Measurements from ENCODE around the gene ALCAM.

Gene ALCAM

DNA sequence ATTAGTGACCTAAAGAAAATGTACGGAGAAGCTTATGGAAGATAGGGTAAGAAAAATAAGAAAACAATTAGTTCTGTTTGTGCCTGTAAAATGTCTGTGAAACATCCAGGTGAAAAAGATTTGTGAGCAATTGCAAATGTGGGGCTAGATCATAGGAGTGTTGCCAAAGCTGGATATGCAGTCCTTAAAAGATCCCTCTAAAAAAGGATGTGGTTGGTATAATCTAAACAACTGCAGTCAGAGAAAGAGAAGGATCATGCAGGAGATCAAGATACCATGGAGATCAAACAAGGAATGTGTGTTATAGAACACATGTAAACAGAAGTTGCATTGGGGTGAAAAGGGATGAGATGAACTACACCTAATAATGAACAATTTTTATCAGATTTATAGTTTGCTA is 116.8 kb downstream of the ALCAM start:
- H3K4me1 ChIP-seq (ENCODE audit: control insufficient read depth, insufficient read depth, low read length): no peaks in the 10 kb centered on the region
- WGBS (ENCODE audit: insufficient coverage, insufficient read length): no CpG with 5 or more reads among the region's 1 CpG
- no peak overlapping the region for H3K4me3 ChIP-seq (ENCODE audit: low read length)
- no peak for DNase-seq (ENCODE audit: low read depth, low spot score)
- no peaks in the 10 kb centered on the region for H3K27me3 ChIP-seq (ENCODE audit: control insufficient read depth, insufficient read depth, low read length)
- H3K9me3 ChIP-seq (ENCODE audit: control insufficient read depth, insufficient read depth, low read length): no peaks in the 10 kb centered on the region
- no peak overlapping the region for H3K27ac ChIP-seq (ENCODE audit: low read length)
- H3K36me3 ChIP-seq (ENCODE audit: control insufficient read depth, insufficient read depth, low read length): no peaks in the 10 kb centered on the region

DNA sequence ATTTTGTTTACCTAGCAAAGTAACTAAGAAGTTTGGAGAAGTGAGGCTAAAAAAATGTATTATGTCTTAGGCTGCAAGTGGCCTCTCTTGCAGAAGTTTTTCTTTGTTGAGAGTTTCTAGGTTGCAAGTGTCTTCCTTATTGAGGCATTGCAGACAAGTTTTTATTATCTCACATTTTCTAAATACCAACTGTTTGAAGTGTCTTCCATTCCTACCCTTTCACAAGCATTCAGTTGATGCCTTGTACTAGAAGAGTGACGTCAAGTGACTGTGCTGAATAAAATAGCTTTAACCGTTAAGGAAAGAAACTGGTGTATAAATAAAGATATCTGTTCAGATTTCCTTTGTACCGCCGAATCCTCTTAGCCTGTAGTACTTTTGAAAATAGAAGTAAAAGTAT is 123.3 kb downstream of the ALCAM start:
- Histone ChIP-seq H3K4me3 (ENCODE audit: low read length) (no peak overlapping the region), H3K27ac (ENCODE audit: low read length) (no peak overlapping the region), H3K9me3 (ENCODE audit: control insufficient read depth, insufficient read depth, low read length) (0 out of 2 replicates have a peak, but pooled peaks cover 3% of the 10 kb centered on the region), H3K36me3 (ENCODE audit: control insufficient read depth, insufficient read depth, low read length) (peaks cover 3% of the 10 kb centered on the region; the same call in 1 of the 2 replicates), H3K4me1 (ENCODE audit: control insufficient read depth, insufficient read depth, low read length) (no peaks in the 10 kb centered on the region; the same call in 1 of the 2 replicates), H3K27me3 (ENCODE audit: control insufficient read depth, insufficient read depth, low read length) (no peaks in the 10 kb centered on the region)
- no CpG with 5 or more reads among the region's 4 CpGs for WGBS (ENCODE audit: insufficient coverage, insufficient read length)
- no peak for DNase-seq (ENCODE audit: low read depth, low spot score)

DNA sequence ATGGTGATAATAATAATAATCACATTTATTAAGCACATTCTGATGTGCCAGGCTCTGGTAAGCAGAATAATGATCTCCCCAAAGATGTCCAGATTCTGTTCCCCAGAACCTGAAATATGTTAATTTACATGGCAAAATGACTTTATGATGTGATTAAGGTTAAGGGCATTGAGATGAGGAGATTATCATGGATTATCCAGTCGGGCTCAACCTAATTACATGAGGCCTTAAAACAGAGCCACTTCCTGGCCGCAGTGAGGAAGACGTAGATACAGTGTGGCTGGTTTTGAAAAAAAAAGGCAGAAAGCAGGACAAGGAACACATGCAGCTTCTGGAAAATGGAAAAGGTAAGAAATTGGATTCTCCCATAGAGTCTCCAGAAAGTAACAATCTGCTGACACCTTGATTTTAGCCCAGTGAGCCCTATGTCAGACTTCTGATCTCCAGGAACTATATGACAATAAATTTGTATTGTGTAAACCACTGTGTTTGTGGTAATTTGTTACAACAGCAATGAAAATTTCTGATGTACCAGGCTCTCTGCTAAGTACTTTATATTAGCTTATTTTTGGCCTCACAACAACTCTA is 126.7 kb downstream of the ALCAM start:
- no peak overlapping the region for H3K27ac ChIP-seq (ENCODE audit: low read length)
- no peaks in the 10 kb centered on the region for H3K27me3 ChIP-seq (ENCODE audit: control insufficient read depth, insufficient read depth, low read length)
- peaks cover 3% of the 10 kb centered on the region; the same call in 1 of the 2 replicates for H3K36me3 ChIP-seq (ENCODE audit: control insufficient read depth, insufficient read depth, low read length)
- H3K4me1 ChIP-seq (ENCODE audit: control insufficient read depth, insufficient read depth, low read length): no peaks in the 10 kb centered on the region; the same call in 1 of the 2 replicates
- H3K9me3 ChIP-seq (ENCODE audit: control insufficient read depth, insufficient read depth, low read length): 0 out of 2 replicates have a peak, but pooled peaks cover 3% of the 10 kb centered on the region
- no peak overlapping the region for H3K4me3 ChIP-seq (ENCODE audit: low read length)
- no peak for DNase-seq (ENCODE audit: low read depth, low spot score)
- WGBS (ENCODE audit: insufficient coverage, insufficient read length): no CpG with 5 or more reads among the region's 3 CpGs

DNA sequence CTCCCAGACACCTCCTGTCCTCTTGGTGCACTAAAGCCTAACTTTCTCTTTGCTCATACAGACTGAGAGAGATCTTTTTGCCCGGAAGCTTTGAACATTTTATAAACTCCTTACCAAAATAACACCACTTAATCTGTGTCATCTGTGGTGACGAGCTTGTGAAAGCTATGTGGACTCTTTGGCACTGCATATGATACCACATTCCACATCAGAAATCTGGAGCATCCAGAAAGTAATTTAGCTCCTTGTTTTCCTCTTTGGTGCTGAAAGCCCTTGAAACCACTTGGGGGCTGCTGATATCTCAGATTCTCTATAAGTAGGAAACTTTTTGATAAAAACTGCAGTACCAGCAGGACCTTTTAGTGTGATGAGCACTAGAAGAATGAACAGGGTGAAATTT is 128.3 kb downstream of the ALCAM start:
- Histone ChIP-seq H3K36me3 (ENCODE audit: control insufficient read depth, insufficient read depth, low read length) (peaks cover 3% of the 10 kb centered on the region; the same call in 1 of the 2 replicates), H3K4me1 (ENCODE audit: control insufficient read depth, insufficient read depth, low read length) (no peaks in the 10 kb centered on the region; the same call in 1 of the 2 replicates), H3K9me3 (ENCODE audit: control insufficient read depth, insufficient read depth, low read length) (0 out of 2 replicates have a peak, but pooled peaks cover 3% of the 10 kb centered on the region), H3K27ac (ENCODE audit: low read length) (no peak overlapping the region), H3K4me3 (ENCODE audit: low read length) (no peak overlapping the region), H3K27me3 (ENCODE audit: control insufficient read depth, insufficient read depth, low read length) (no peaks in the 10 kb centered on the region)
- no peak for DNase-seq (ENCODE audit: low read depth, low spot score)
- no CpG with 5 or more reads among the region's 2 CpGs for WGBS (ENCODE audit: insufficient coverage, insufficient read length)

DNA sequence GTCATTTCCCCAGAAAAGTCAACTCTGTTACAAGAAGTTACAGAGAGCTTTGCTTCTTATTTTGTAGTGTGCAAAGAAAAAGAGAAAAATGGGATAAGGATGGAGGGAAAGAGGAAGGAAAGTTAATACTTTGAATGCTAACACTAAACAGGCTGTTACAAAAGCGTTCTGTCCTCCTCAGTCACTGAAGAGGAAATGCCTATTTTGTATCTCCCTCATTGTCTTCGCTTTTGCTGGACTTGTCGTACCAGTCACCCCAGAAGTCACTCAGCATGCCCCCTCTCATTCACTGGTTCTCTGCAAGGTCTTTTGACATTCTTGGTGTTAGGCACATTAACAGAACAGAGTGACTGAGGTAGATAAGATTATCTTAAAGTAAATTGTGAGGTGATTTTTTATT is 129.6 kb downstream of the ALCAM start:
- H3K4me1 ChIP-seq (ENCODE audit: control insufficient read depth, insufficient read depth, low read length): no peaks in the 10 kb centered on the region; the same call in 1 of the 2 replicates
- no peak overlapping the region for H3K27ac ChIP-seq (ENCODE audit: low read length)
- H3K4me3 ChIP-seq (ENCODE audit: low read length): no peak overlapping the region
- no CpG with 5 or more reads among the region's 3 CpGs for WGBS (ENCODE audit: insufficient coverage, insufficient read length)
- no peaks in the 10 kb centered on the region for H3K9me3 ChIP-seq (ENCODE audit: control insufficient read depth, insufficient read depth, low read length)
- no peaks in the 10 kb centered on the region for H3K27me3 ChIP-seq (ENCODE audit: control insufficient read depth, insufficient read depth, low read length)
- no peak for DNase-seq (ENCODE audit: low read depth, low spot score)
- H3K36me3 ChIP-seq (ENCODE audit: control insufficient read depth, insufficient read depth, low read length): no peaks in the 10 kb centered on the region

DNA sequence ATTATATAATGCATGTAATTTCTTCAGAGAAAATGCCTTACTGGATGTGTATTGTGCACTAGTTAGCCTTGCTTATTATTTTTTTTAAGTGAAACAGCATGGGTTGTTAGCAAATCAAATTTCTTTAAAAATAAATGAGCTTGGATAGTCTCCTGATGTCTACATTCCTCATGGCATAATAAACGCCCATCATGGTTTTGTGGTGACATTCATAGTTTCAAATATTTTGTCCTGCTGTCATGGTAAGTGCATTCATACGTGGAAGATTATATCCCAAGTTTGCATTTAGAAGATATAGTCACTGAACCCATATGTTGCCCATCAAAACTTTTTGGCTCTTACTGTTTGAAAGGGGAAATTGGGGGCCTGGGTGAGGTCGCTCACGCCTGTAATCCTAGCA is 130.7 kb downstream of the ALCAM start:
- Histone ChIP-seq H3K9me3 (ENCODE audit: control insufficient read depth, insufficient read depth, low read length) (no peaks in the 10 kb centered on the region), H3K27ac (ENCODE audit: low read length) (no peak overlapping the region), H3K4me1 (ENCODE audit: control insufficient read depth, insufficient read depth, low read length) (no peaks in the 10 kb centered on the region; the same call in 1 of the 2 replicates), H3K27me3 (ENCODE audit: control insufficient read depth, insufficient read depth, low read length) (no peaks in the 10 kb centered on the region), H3K4me3 (ENCODE audit: low read length) (no peak overlapping the region), H3K36me3 (ENCODE audit: control insufficient read depth, insufficient read depth, low read length) (no peaks in the 10 kb centered on the region)
- DNase-seq (ENCODE audit: low read depth, low spot score): no peak
- WGBS (ENCODE audit: insufficient coverage, insufficient read length): no CpG with 5 or more reads among the region's 4 CpGs

DNA sequence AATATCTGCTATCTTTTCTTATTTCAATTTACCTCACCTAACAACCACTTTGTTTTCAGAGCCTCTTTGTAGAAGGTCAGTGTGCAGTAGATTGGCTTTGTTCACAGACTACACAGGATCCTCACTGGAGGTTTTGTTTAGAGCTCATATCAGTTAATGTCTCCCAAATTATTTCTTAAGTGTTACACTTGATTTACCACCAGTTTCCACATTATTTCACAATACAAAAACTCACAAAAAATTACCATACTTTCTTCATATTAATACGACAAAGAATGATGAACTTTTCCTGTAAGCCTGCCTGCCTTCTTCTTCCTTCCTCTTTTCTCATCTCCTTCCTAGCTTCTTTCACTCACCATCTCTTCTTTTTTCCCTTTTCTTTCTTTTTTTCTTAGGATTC is 133.3 kb downstream of the ALCAM start:
- Histone ChIP-seq H3K4me1 (ENCODE audit: control insufficient read depth, insufficient read depth, low read length) (no peaks in the 10 kb centered on the region), H3K27me3 (ENCODE audit: control insufficient read depth, insufficient read depth, low read length) (no peaks in the 10 kb centered on the region), H3K36me3 (ENCODE audit: control insufficient read depth, insufficient read depth, low read length) (no peaks in the 10 kb centered on the region), H3K9me3 (ENCODE audit: control insufficient read depth, insufficient read depth, low read length) (no peaks in the 10 kb centered on the region), H3K27ac (ENCODE audit: low read length) (no peak overlapping the region), H3K4me3 (ENCODE audit: low read length) (no peak overlapping the region)
- WGBS (ENCODE audit: insufficient coverage, insufficient read length): 100% methylated on average over 1 of the region's 1 CpG
- no peak for DNase-seq (ENCODE audit: low read depth, low spot score)

DNA sequence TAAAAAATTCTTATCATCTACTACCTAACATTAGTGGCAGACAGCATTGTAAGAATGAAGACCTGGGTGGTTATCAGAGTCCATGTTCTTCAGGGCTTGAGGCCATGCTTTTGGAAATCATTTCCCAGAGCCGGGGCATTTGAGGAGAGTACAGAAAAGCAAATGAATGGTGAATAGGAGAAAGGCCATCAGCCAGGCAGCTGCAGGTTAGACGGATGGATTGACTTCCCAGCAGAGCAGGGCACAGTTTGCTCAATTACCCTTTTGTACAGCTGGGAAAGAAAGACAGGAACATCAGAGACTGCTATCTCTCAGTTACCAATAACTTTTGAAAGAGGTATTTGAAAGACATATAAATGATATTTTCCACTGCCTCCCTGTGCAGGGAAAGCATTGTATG is 135.6 kb downstream of the ALCAM start:
- no peaks in the 10 kb centered on the region for H3K27me3 ChIP-seq (ENCODE audit: control insufficient read depth, insufficient read depth, low read length)
- no peaks in the 10 kb centered on the region for H3K36me3 ChIP-seq (ENCODE audit: control insufficient read depth, insufficient read depth, low read length)
- no peak overlapping the region for H3K4me3 ChIP-seq (ENCODE audit: low read length)
- no peaks in the 10 kb centered on the region for H3K4me1 ChIP-seq (ENCODE audit: control insufficient read depth, insufficient read depth, low read length)
- DNase-seq (ENCODE audit: low read depth, low spot score): no peak
- H3K27ac ChIP-seq (ENCODE audit: low read length): no peak overlapping the region
- no CpG with 5 or more reads among the region's 2 CpGs for WGBS (ENCODE audit: insufficient coverage, insufficient read length)
- H3K9me3 ChIP-seq (ENCODE audit: control insufficient read depth, insufficient read depth, low read length): no peaks in the 10 kb centered on the region

DNA sequence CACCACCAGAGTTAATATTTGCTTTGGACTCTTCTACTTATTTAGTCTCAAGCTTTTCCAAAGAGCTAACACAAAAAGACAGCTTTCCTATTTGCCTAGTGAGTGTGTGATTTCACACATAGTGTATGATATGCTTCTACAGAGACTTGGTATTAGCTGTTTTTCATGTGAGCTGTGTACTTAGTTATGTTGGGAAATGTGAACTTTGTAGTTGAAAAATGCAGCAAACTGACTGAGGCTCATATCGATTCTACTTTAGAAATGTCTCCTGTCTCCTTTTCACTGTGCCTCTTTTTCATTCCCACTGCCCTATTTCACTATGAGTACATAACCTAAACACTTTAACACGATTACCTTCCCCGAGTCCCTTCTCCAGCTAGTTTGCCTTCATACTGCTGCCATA is 136.5 kb downstream of the ALCAM start:
- Histone ChIP-seq H3K9me3 (ENCODE audit: control insufficient read depth, insufficient read depth, low read length) (no peaks in the 10 kb centered on the region), H3K4me1 (ENCODE audit: control insufficient read depth, insufficient read depth, low read length) (no peaks in the 10 kb centered on the region), H3K36me3 (ENCODE audit: control insufficient read depth, insufficient read depth, low read length) (no peaks in the 10 kb centered on the region), H3K27me3 (ENCODE audit: control insufficient read depth, insufficient read depth, low read length) (no peaks in the 10 kb centered on the region), H3K27ac (ENCODE audit: low read length) (no peak overlapping the region), H3K4me3 (ENCODE audit: low read length) (no peak overlapping the region)
- DNase-seq (ENCODE audit: low read depth, low spot score): no peak
- WGBS (ENCODE audit: insufficient coverage, insufficient read length): 100% methylated on average over 2 of the region's 3 CpGs

DNA sequence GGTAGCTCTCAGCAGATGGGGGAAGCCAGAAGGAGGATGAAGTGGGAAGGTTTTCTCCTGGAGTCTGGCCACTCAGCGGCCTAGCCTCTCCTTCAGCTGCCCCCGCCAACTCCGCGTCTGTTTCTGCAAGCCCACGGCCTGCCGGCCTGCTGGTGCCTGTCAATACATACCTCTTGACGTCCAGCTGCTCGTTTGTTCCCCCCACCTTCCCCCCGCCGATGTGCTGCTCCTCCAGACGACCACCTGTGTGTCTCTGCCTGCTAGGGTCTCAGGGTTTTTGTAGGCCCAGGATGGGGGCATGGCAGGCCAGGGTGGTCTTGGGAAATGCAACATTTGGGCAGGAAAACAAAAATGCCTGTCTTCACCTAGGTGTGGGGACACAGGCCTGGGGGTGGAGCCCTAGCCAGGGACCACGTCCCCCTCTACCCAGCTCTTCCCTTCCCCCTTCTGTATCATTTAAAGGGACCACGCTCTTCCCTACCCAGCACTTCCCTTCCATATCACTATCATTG is 137.8 kb downstream of the ALCAM start:
- Histone ChIP-seq H3K27ac (ENCODE audit: low read length) (no peak overlapping the region), H3K4me3 (ENCODE audit: low read length) (no peak overlapping the region), H3K27me3 (ENCODE audit: control insufficient read depth, insufficient read depth, low read length) (no peaks in the 10 kb centered on the region), H3K9me3 (ENCODE audit: control insufficient read depth, insufficient read depth, low read length) (no peaks in the 10 kb centered on the region), H3K36me3 (ENCODE audit: control insufficient read depth, insufficient read depth, low read length) (no peaks in the 10 kb centered on the region), H3K4me1 (ENCODE audit: control insufficient read depth, insufficient read depth, low read length) (no peaks in the 10 kb centered on the region)
- DNase-seq (ENCODE audit: low read depth, low spot score): no peak
- WGBS (ENCODE audit: insufficient coverage, insufficient read length): no CpG with 5 or more reads among the region's 13 CpGs

DNA sequence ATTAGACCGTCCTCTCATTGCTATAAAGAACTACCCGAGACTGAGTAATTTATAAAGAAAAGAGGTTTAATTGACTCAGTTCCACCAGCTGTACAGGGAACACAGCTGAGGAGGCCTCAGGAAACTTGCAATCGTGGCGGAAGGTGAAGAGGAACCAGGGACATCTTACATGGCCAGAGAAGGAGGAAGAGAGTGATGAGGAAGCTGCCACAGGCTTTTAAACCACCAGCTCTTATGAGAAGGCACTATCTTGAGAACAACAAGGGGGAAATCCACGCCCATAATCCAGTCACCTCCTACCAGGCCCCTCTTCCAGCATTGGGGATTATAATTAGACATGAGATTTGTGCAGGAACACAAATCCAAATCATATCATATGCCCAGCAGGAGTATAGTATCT is 138.5 kb downstream of the ALCAM start:
- H3K9me3 ChIP-seq (ENCODE audit: control insufficient read depth, insufficient read depth, low read length): no peaks in the 10 kb centered on the region
- no peak for DNase-seq (ENCODE audit: low read depth, low spot score)
- no peaks in the 10 kb centered on the region for H3K36me3 ChIP-seq (ENCODE audit: control insufficient read depth, insufficient read depth, low read length)
- H3K27ac ChIP-seq (ENCODE audit: low read length): no peak overlapping the region
- no peaks in the 10 kb centered on the region for H3K4me1 ChIP-seq (ENCODE audit: control insufficient read depth, insufficient read depth, low read length)
- WGBS (ENCODE audit: insufficient coverage, insufficient read length): no CpG with 5 or more reads among the region's 5 CpGs
- H3K27me3 ChIP-seq (ENCODE audit: control insufficient read depth, insufficient read depth, low read length): no peaks in the 10 kb centered on the region
- H3K4me3 ChIP-seq (ENCODE audit: low read length): no peak overlapping the region
